ENCODE data around the gene ABCB1. TPM values are rescaled to one million over a fixed set of nuclear protein-coding genes. Genes with fewer than 3 reads are reported as not detected.
"Not testable (repeated sequence)": the region's sequence is repeated elsewhere in the genome, so short reads cannot be mapped to it uniquely, and the experiment has no call there.

ABCB1 gene
- total RNA-seq, 1 donor from 2014 or later: 0.78 TPM

- Mint-ChIP-seq H3K4me1 (ENCODE audit: low read depth, unreplicated experiment) (peaks cover 6% of the 10 kb centered on the region), H3K4me3 (ENCODE audit: unreplicated experiment) (no peak overlapping the region), H3K36me3 (ENCODE audit: unreplicated experiment) (no peaks in the 10 kb centered on the region), H3K27ac (ENCODE audit: unreplicated experiment) (no peak overlapping the region), H3K27me3 (ENCODE audit: unreplicated experiment) (peaks cover 3% of the 10 kb centered on the region), H3K9me3 (ENCODE audit: unreplicated experiment) (no peaks in the 10 kb centered on the region)
- no peak for DNase-seq
- no peak for TF ChIP-seq CTCF (IDR thresholded peaks at IDR 0.05; ENCODE audit: partially characterized antibody, unreplicated experiment)
Observed at GRCh38 chr7:87473986-87474385, 126.7 kb downstream of the ABCB1 start.

GRCh38 chr7:87473192-87473591 lies 127.5 kb downstream of the ABCB1 start:
- Mint-ChIP-seq H3K27me3 (ENCODE audit: unreplicated experiment) (peaks cover 3% of the 10 kb centered on the region), H3K4me3 (ENCODE audit: unreplicated experiment) (no peak overlapping the region), H3K4me1 (ENCODE audit: low read depth, unreplicated experiment) (peaks cover 6% of the 10 kb centered on the region), H3K36me3 (ENCODE audit: unreplicated experiment) (peaks cover under 1% of the 10 kb centered on the region), H3K27ac (ENCODE audit: unreplicated experiment) (no peak overlapping the region), H3K9me3 (ENCODE audit: unreplicated experiment) (no peaks in the 10 kb centered on the region)
- DNase-seq: no peak
- no peak for TF ChIP-seq CTCF (IDR thresholded peaks at IDR 0.05; ENCODE audit: partially characterized antibody, unreplicated experiment)

- Mint-ChIP-seq H3K9me3 (ENCODE audit: unreplicated experiment) (no peaks in the 10 kb centered on the region), H3K4me1 (ENCODE audit: low read depth, unreplicated experiment) (peaks cover 6% of the 10 kb centered on the region), H3K36me3 (ENCODE audit: unreplicated experiment) (peaks cover 10% of the 10 kb centered on the region), H3K27me3 (ENCODE audit: unreplicated experiment) (peaks cover 5% of the 10 kb centered on the region), H3K4me3 (ENCODE audit: unreplicated experiment) (no peak overlapping the region), H3K27ac (ENCODE audit: unreplicated experiment) (no peak overlapping the region)
- TF ChIP-seq CTCF (IDR thresholded peaks at IDR 0.05; ENCODE audit: partially characterized antibody, unreplicated experiment): no peak
- no peak for DNase-seq
Observed at GRCh38 chr7:87471473-87471872, 129.2 kb downstream of the ABCB1 start.

GRCh38 chr7:87469204-87469603 lies 131.5 kb downstream of the ABCB1 start:
- not testable (repeated sequence) for DNase-seq; H3K4me1 Mint-ChIP-seq (ENCODE audit: low read depth, unreplicated experiment)

GRCh38 chr7:87465534-87465880 lies 135.2 kb downstream of the ABCB1 start:
- H3K4me3 Mint-ChIP-seq (ENCODE audit: unreplicated experiment); H3K4me1 Mint-ChIP-seq (ENCODE audit: low read depth, unreplicated experiment); H3K9me3 Mint-ChIP-seq (ENCODE audit: unreplicated experiment); H3K27ac Mint-ChIP-seq (ENCODE audit: unreplicated experiment); H3K27me3 Mint-ChIP-seq (ENCODE audit: unreplicated experiment); H3K36me3 Mint-ChIP-seq (ENCODE audit: unreplicated experiment); DNase-seq: not testable (repeated sequence)

More at GRCh38 chr7:87469204-87469603, 131.5 kb downstream of the ABCB1 start:
- H3K9me3 Mint-ChIP-seq (ENCODE audit: unreplicated experiment); H3K27ac Mint-ChIP-seq (ENCODE audit: unreplicated experiment); H3K27me3 Mint-ChIP-seq (ENCODE audit: unreplicated experiment); H3K4me3 Mint-ChIP-seq (ENCODE audit: unreplicated experiment); H3K36me3 Mint-ChIP-seq (ENCODE audit: unreplicated experiment): not testable (repeated sequence)

- not testable (repeated sequence) for H3K4me1 Mint-ChIP-seq (ENCODE audit: low read depth, unreplicated experiment); H3K9me3 Mint-ChIP-seq (ENCODE audit: unreplicated experiment); H3K4me3 Mint-ChIP-seq (ENCODE audit: unreplicated experiment); DNase-seq; H3K27me3 Mint-ChIP-seq (ENCODE audit: unreplicated experiment); H3K27ac Mint-ChIP-seq (ENCODE audit: unreplicated experiment); H3K36me3 Mint-ChIP-seq (ENCODE audit: unreplicated experiment)
Observed at GRCh38 chr7:87464830-87465533, 135.7 kb downstream of the ABCB1 start.

Measured in glutamatergic neuron (in vitro differentiated cells).